Suprapubic skin (tissue), 3 donors: ENCODE measurements around the gene COG4.

Experiments
- CTCF ChIP-seq, 2 donors: fragments of 200-600 bp in 1 of 2; fragments of 450-650 bp in 1 of 2; sonication (generic) in 1 of 2; IDR thresholded peaks; one replicate each; pipeline ENCODE4 v1.5.1; 2016 to 2019; ENCODE audit warnings: antibody characterized with exemption in 2 of 2, mild to moderate bottlenecking in 1 of 2, moderate library complexity in 1 of 2
- EP300 ChIP-seq: sonication (generic); formaldehyde crosslinking; IDR thresholded peaks from one replicate; pipeline ENCODE4 v1.6.1; 2017; ENCODE audit warnings: antibody characterized with exemption
- POLR2A ChIP-seq, 2 donors: fragments of 450-650 bp; IDR thresholded peaks; one replicate each; pipeline ENCODE4 v1.6.1; 2017; ENCODE audit warnings: antibody characterized with exemption in 2 of 2, mild to moderate bottlenecking in 2 of 2, moderate library complexity in 2 of 2

DNA sequence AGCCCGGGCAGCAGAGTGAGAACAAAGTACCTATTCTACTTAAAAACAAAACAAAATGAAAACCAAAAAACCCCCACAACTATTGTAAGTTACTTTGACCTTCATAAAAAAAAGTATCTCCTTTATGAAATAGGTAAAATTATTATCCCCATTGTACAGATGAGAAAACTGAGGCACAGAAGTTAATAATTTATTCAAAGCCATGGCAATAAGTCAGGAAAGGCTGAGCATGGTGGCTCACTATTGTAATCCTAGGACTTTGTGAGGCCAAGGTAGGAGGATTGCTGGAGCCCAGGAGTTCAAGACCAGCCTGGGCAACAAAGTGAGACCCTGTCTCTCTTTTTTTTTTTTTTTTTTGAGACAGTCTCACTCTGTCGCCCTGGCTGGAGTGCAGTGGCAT, 38.5 kb downstream of the COG4 start:
- TF ChIP-seq POLR2A (IDR thresholded peaks at IDR 0.05) (no peak), CTCF (IDR thresholded peaks at IDR 0.05) (no peak), EP300 (no peak)
